Measurements from ENCODE around the gene METTL8. TPM values are rescaled to one million over a fixed set of nuclear protein-coding genes. Genes with fewer than 3 reads are reported as not detected.

Gene METTL8
- total RNA-seq, 1 experiment from 2014 or later, result 34.4 TPM

GRCh38 chr2:171323971-171324528 lies 109.7 kb downstream of the METTL8 start (continued):
- TF ChIP-seq REST (IDR thresholded peaks at IDR 0.05; ENCODE audit: low read depth) (no peak), SP1 (IDR thresholded peaks at IDR 0.05; ENCODE audit: low read depth) (no peak)

GRCh38 chr2:171322928-171323327 lies 110.9 kb downstream of the METTL8 start:
- ChIA-PET POLR2A (no interaction called here), RAD21 (ENCODE audit: low non-redundant PET in 1 of 2, low total read pairs in 2 of 2, uncharacterized antibody in 2 of 2, unreplicated experiment in 2 of 2) (no interaction called here), CTCF (no interaction called here)
- H3K9me3 ChIP-seq (ENCODE audit: control insufficient read depth in 1 of 2, insufficient read depth in 1 of 2, low read depth in 1 of 2, low read length in 2 of 2), result no peaks in the 10 kb centered on the region
- no peaks in the 10 kb centered on the region for H3K4me1 ChIP-seq (ENCODE audit: control insufficient read depth in 1 of 2, insufficient read depth in 2 of 2, low read length in 2 of 2)
- H3K9ac ChIP-seq (ENCODE audit: low read length), result no peak overlapping the region
- H3K36me3 ChIP-seq (ENCODE audit: control insufficient read depth in 1 of 2, insufficient read depth in 2 of 2, low read length in 2 of 2), result peaks cover 0 to 2% of the 10 kb centered on the region in 2 experiments; a peak in 1 of 4 replicates
- H3K4me3 ChIP-seq (replicated peaks in 1 of 2; ENCODE audit: low read depth in 1 of 2, low read length in 2 of 2), result no peak overlapping the region
- no peaks in the 10 kb centered on the region for H3K79me2 ChIP-seq (ENCODE audit: insufficient read depth, low read length)
- H3K4me2 ChIP-seq (ENCODE audit: low read length), result no peak overlapping the region
- ATAC-seq, result no peak
- no peaks in the 10 kb centered on the region for H3K9me2 ChIP-seq (ENCODE audit: insufficient read depth)
- no peak overlapping the region for H3K27ac ChIP-seq (ENCODE audit: low read depth, low read length)
- H2AFZ ChIP-seq (ENCODE audit: low read depth, low read length, poor library complexity, severe bottlenecking), result no peak overlapping the region
- no peaks in the 10 kb centered on the region for H4K20me1 ChIP-seq (ENCODE audit: insufficient read depth)
- no TSS peak for BruUV-seq (replicated peaks)
- no peak for DNase-seq (ENCODE audit: low read depth, low spot score)
- intact Hi-C loops (cut with micrococcal nuclease), result no loop called here
- H3K27me3 ChIP-seq (ENCODE audit: insufficient read depth, low read length), result no peaks in the 10 kb centered on the region
- TF ChIP-seq JUND (IDR thresholded peaks at IDR 0.05) (no peak), REST (IDR thresholded peaks at IDR 0.05; ENCODE audit: low read depth) (no peak), EZH2 (IDR thresholded peaks at IDR 0.05) (no peak), CTCF (IDR thresholded peaks at IDR 0.05 in 2 of 3, conservative IDR thresholded peaks at IDR 0.05 in 1 of 3; ENCODE audit: borderline replicate concordance in 1 of 3, insufficient read depth in 1 of 3, low read depth in 2 of 3, low read length in 2 of 3) (no peak), ELF1 (IDR thresholded peaks at IDR 0.05; ENCODE audit: borderline replicate concordance, low read depth) (no peak), CBX3 (IDR thresholded peaks at IDR 0.05; ENCODE audit: low read depth) (no peak), ZFX (IDR thresholded peaks at IDR 0.05) (no peak), SIN3A (IDR thresholded peaks at IDR 0.05; ENCODE audit: low read depth) (no peak), YY1 (IDR thresholded peaks at IDR 0.05; ENCODE audit: extremely low read depth, insufficient replicate concordance, low read depth, low read length) (no peak), ATF3 (IDR thresholded peaks at IDR 0.05) (no peak), FOSL1 (IDR thresholded peaks at IDR 0.05; ENCODE audit: low read depth) (no peak), RAD21 (IDR thresholded peaks at IDR 0.05; ENCODE audit: low read depth) (no peak), SP1 (IDR thresholded peaks at IDR 0.05; ENCODE audit: low read depth) (no peak), MAX (IDR thresholded peaks at IDR 0.05) (no peak), EZH2phosphoT487 (IDR thresholded peaks at IDR 0.05; ENCODE audit: borderline replicate concordance) (no peak), SRF (IDR thresholded peaks at IDR 0.05; ENCODE audit: low read depth) (no peak), POLR2AphosphoS5 (IDR thresholded peaks at IDR 0.05; ENCODE audit: low read depth, low read length) (no peak)

Data from HCT116 (cell line).